IPS-18c (cell line): Measurements from ENCODE around the gene ASH1L.
"Not testable (repeated sequence)": the region's sequence is repeated elsewhere in the genome, so short reads cannot be mapped to it uniquely, and the experiment has no call there.

Source experiments
- H3K4me3 ChIP-seq: 2 replicates; pipeline ENCODE4 v1.7.0; 2013; ENCODE audit warnings: low read depth, mild to moderate bottlenecking, low read length, moderate library complexity; ENCODE audit not compliant: insufficient read depth
- H3K9me3 ChIP-seq: one replicate; pipeline ENCODE4 v1.6.1; 2013; ENCODE audit warnings: mild to moderate bottlenecking, low read length, moderate library complexity; ENCODE audit not compliant: control insufficient read depth, insufficient read depth

Gene ASH1L

GRCh38 chr1:155472491-155473083, 90.0 kb downstream of the ASH1L start:
- H3K4me3 ChIP-seq: no peak overlapping the region
- peaks cover 6% of the 10 kb centered on the region for H3K9me3 ChIP-seq

GRCh38 chr1:155471891-155472290, 90.7 kb downstream of the ASH1L start:
- Histone ChIP-seq H3K9me3 (peaks cover 6% of the 10 kb centered on the region), H3K4me3 (no peak overlapping the region)

- Histone ChIP-seq H3K4me3 (no peak overlapping the region), H3K9me3 (peaks cover 6% of the 10 kb centered on the region)
These were observed 91.6 kb downstream of the ASH1L start for GRCh38 chr1:155471026-155471425.

- Histone ChIP-seq H3K9me3 (peaks cover under 1% of the 10 kb centered on the region), H3K4me3 (no peak overlapping the region)
These were observed 95.6 kb downstream of the ASH1L start for GRCh38 chr1:155466996-155467395.

- no peak overlapping the region for H3K4me3 ChIP-seq
- no peaks in the 10 kb centered on the region for H3K9me3 ChIP-seq
These were observed 96.0 kb downstream of the ASH1L start for GRCh38 chr1:155466617-155466972.

- Histone ChIP-seq H3K9me3 (no peaks in the 10 kb centered on the region), H3K4me3 (no peak overlapping the region)
These were observed 98.5 kb downstream of the ASH1L start for GRCh38 chr1:155463865-155464650.

GRCh38 chr1:155458111-155458510, 104.5 kb downstream of the ASH1L start:
- H3K9me3 ChIP-seq: no peaks in the 10 kb centered on the region
- H3K4me3 ChIP-seq: no peak overlapping the region

GRCh38 chr1:155457266-155457665, 105.3 kb downstream of the ASH1L start:
- Histone ChIP-seq H3K9me3 (no peaks in the 10 kb centered on the region), H3K4me3 (no peak overlapping the region)

GRCh38 chr1:155455588-155456195, 106.9 kb downstream of the ASH1L start:
- Histone ChIP-seq H3K9me3 (no peaks in the 10 kb centered on the region), H3K4me3 (no peak overlapping the region)

- no peak overlapping the region for H3K4me3 ChIP-seq
- H3K9me3 ChIP-seq: no peaks in the 10 kb centered on the region
These were observed 108.5 kb downstream of the ASH1L start for GRCh38 chr1:155454096-155454495.

GRCh38 chr1:155453141-155453540, 109.5 kb downstream of the ASH1L start:
- no peak overlapping the region for H3K4me3 ChIP-seq
- no peaks in the 10 kb centered on the region for H3K9me3 ChIP-seq

- H3K4me3 ChIP-seq: no peak overlapping the region
- H3K9me3 ChIP-seq: peaks cover 2% of the 10 kb centered on the region
These were observed 111.4 kb downstream of the ASH1L start for GRCh38 chr1:155451199-155451598.

GRCh38 chr1:155442431-155442830, 120.2 kb downstream of the ASH1L start:
- not testable (repeated sequence) for H3K9me3 ChIP-seq, H3K4me3 ChIP-seq

- H3K9me3 ChIP-seq: no peaks in the 10 kb centered on the region
- no peak overlapping the region for H3K4me3 ChIP-seq
These were observed 125.2 kb downstream of the ASH1L start for GRCh38 chr1:155437405-155437804.

- H3K4me3 ChIP-seq, H3K9me3 ChIP-seq: not testable (repeated sequence)
These were observed 128.7 kb downstream of the ASH1L start for GRCh38 chr1:155433831-155434389.

GRCh38 chr1:155433128-155433830, 129.3 kb downstream of the ASH1L start:
- H3K4me3 ChIP-seq, H3K9me3 ChIP-seq: not testable (repeated sequence)

- peaks cover 2% of the 10 kb centered on the region for H3K9me3 ChIP-seq
- no peak overlapping the region for H3K4me3 ChIP-seq
These were observed 138.5 kb downstream of the ASH1L start for GRCh38 chr1:155424091-155424490.
